NCI-H128 (cell line): ENCODE results near the gene TPSG1.
"Not testable (repeated sequence)": the region's sequence is repeated elsewhere in the genome, so short reads cannot be mapped to it uniquely, and the experiment has no call there.

Experiments
- DNase-seq: peaks from one replicate; lab custom pipeline; 2025; ENCODE audit not compliant: unreplicated experiment; lab: John Stamatoyannopoulos, UW

TPSG1 gene

GRCh38 chr16:1225051-1225451, at the start of gene TPSG1:
TPSG1 (minus strand) TSS chr16:1225268; CDS start chr16:1225252, 16 bp downstream.
- DNase-seq: no peak

- DNase-seq: no peak
Measured at GRCh38 chr16:1274767-1275166, 49.7 kb upstream of the TPSG1 start.

GRCh38 chr16:1273816-1274215, 48.7 kb upstream of the TPSG1 start:
- DNase-seq: no peak

- no peak for DNase-seq
Measured at GRCh38 chr16:1272453-1273198, 47.6 kb upstream of the TPSG1 start.

GRCh38 chr16:1271724-1272413, 46.8 kb upstream of the TPSG1 start:
- DNase-seq: peak; percentile 76

- no peak for DNase-seq
Measured at GRCh38 chr16:1271380-1271723, 46.3 kb upstream of the TPSG1 start.

- not testable (repeated sequence) for DNase-seq
Measured at GRCh38 chr16:1269418-1269817, 44.4 kb upstream of the TPSG1 start.

- no peak for DNase-seq
Measured at GRCh38 chr16:1265826-1266225, 40.8 kb upstream of the TPSG1 start.

GRCh38 chr16:1265090-1265630, 40.1 kb upstream of the TPSG1 start:
- no peak for DNase-seq

- no peak for DNase-seq
Measured at GRCh38 chr16:1264345-1265089, 39.4 kb upstream of the TPSG1 start.

GRCh38 chr16:1263591-1264344, 38.7 kb upstream of the TPSG1 start:
- DNase-seq: no peak

GRCh38 chr16:1262846-1263221, 37.8 kb upstream of the TPSG1 start:
- no peak for DNase-seq

- DNase-seq: no peak
Measured at GRCh38 chr16:1262210-1262845, 37.3 kb upstream of the TPSG1 start.

GRCh38 chr16:1261131-1261892, 36.2 kb upstream of the TPSG1 start:
- DNase-seq: no peak

- DNase-seq: no peak
Measured at GRCh38 chr16:1260101-1260680, 35.1 kb upstream of the TPSG1 start.

GRCh38 chr16:1259760-1260068, 34.6 kb upstream of the TPSG1 start:
- no peak for DNase-seq

- no peak for DNase-seq
Measured at GRCh38 chr16:1258906-1259759, 34.1 kb upstream of the TPSG1 start.

GRCh38 chr16:1258225-1258600, 33.1 kb upstream of the TPSG1 start:
- no peak for DNase-seq
